Upper lobe of left lung (tissue), 6 donors: ENCODE measurements around the gene DCAF6. TPM values are rescaled to one million over a fixed set of nuclear protein-coding genes. Genes with fewer than 3 reads are reported as not detected.
A peak's percentile ranks its signal among the peaks of the same experiment; 100 is the strongest.
"Not testable (repeated sequence)": the region's sequence is repeated elsewhere in the genome, so short reads cannot be mapped to it uniquely, and the experiment has no call there.

Experiments
- ATAC-seq, 2 donors: fragments of 200-7000 bp; cut with Tn5 transposase; one replicate each; pipeline ENCODE4 v1.9.1; 2022; ENCODE audit warnings: mild to moderate bottlenecking in 2 of 2, moderate library complexity in 2 of 2; ENCODE audit not compliant: low FRiP score in 2 of 2
- DNase-seq, 2 donors: peaks; one replicate each; pipeline ENCODE4 v3.0.0-alpha.2; 2019 to 2020
- H3K27ac ChIP-seq, 4 donors: fragments of 200-600 bp; sonication (generic); one replicate each; pipeline ENCODE4 v1.5.1; 2016 to 2019
- H3K27me3 ChIP-seq, 4 donors: fragments of 200-600 bp; sonication (generic); one replicate each; pipeline ENCODE4 v1.5.1; 2017 to 2019
- H3K36me3 ChIP-seq, 4 donors: fragments of 200-600 bp; sonication (generic); one replicate each; pipeline ENCODE4 v1.5.1; 2016 to 2019
- H3K4me1 ChIP-seq, 4 donors: fragments of 200-600 bp; sonication (generic); one replicate each; pipeline ENCODE4 v1.5.1; 2018 to 2019
- H3K4me3 ChIP-seq, 4 donors: fragments of 200-600 bp; sonication (generic); one replicate each; pipeline ENCODE4 v1.5.1; 2017 to 2019; ENCODE audit warnings: mild to moderate bottlenecking in 2 of 4, moderate library complexity in 1 of 4
- H3K9me3 ChIP-seq, 4 donors: fragments of 200-600 bp; sonication (generic); one replicate each; pipeline ENCODE4 v1.5.1; 2018 to 2019
- CTCF ChIP-seq, 6 experiments: fragments of 450-650 bp in 4 of 6; fragments of 200-600 bp in 2 of 6; sonication (generic) in 2 of 6; IDR thresholded peaks; one replicate each; pipeline ENCODE4 v1.5.1; 2016 to 2019; ENCODE audit warnings: antibody characterized with exemption in 6 of 6
- EP300 ChIP-seq, 4 donors: sonication (generic); formaldehyde crosslinking; IDR thresholded peaks; one replicate each; pipeline ENCODE4 v1.5.1; 2017; ENCODE audit warnings: antibody characterized with exemption in 4 of 4, control low read depth in 2 of 4
- POLR2A ChIP-seq, 4 donors: fragments of 450-650 bp; IDR thresholded peaks; one replicate each; pipeline ENCODE4 v1.5.1; 2016 to 2017; ENCODE audit warnings: antibody characterized with exemption in 4 of 4, mild to moderate bottlenecking in 2 of 4
- POLR2AphosphoS5 ChIP-seq, 2 donors: sonication (generic); formaldehyde crosslinking; IDR thresholded peaks; one replicate each; pipeline ENCODE4 v1.5.1; 2017; ENCODE audit warnings: antibody characterized with exemption in 2 of 2
- WGBS, 2 donors: methylation state at CpG; one replicate each; pipeline ENCODE4 v1.1.5; 2017 to 2018; 5-methylcytosine and 5-hydroxymethylcytosine counted together
- total RNA-seq, 6 donors: library from RNA; depleted of rRNA in 4 of 6; stranded (reverse); fragments of >200 nt in 4 of 6; gene quantifications; one replicate each; pipeline versions ENCODE4 v1.1.0 to v1.2.1, GENCODE V29; 2016 to 2021
- donor health status: DM: no; HTN: no; CAD: no; lungs with moderate emphysema.
- donor health status: DM: no; HTN: yes; CAD: no; lungs with severe emphysema.

The DCAF6 gene
- total RNA-seq, 6 donors from 2014 or later: 37.5 to 110 (median 55.5) TPM

DNA sequence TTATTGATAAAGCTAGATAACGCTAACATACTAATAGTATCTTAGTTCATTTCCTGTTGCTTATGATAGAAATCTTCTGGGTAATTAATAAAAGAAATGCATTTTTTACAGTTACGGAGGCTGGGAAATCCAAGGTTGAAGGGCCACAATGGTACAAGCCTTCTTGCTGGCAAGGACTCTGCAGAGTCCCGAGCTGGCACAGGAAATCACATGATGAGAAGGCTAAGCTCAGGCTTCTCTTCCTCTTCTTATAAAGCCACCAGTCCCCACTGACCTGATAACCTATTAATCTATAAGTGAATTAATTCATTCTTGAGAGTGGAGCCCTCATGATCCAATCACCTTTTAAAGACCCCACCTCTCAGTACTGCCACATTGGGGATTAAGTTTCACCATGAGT lies 117.6 kb downstream of the DCAF6 start:
- peak in 1 of 2 donors; percentile 56 for ATAC-seq
- H3K4me1 ChIP-seq: peaks cover 0 to 4% (median 0%) of the 10 kb centered on the region in 4 donors
- no peak overlapping the region for H3K4me3 ChIP-seq
- no peak for TF ChIP-seq POLR2AphosphoS5 (IDR thresholded peaks at IDR 0.05)
- TF ChIP-seq POLR2A (IDR thresholded peaks at IDR 0.05): no peak
- no peak for TF ChIP-seq EP300 (IDR thresholded peaks at IDR 0.05)
- no peak for TF ChIP-seq CTCF (IDR thresholded peaks at IDR 0.05)
- WGBS, 2 donors: 62 to 67% methylated on average over 3 of the region's 3 CpGs
- H3K27ac ChIP-seq: no peak overlapping the region
- H3K27me3 ChIP-seq: no peaks in the 10 kb centered on the region
- H3K36me3 ChIP-seq: peaks cover 0 to 3% (median 0%) of the 10 kb centered on the region in 4 donors
- DNase-seq: no peak
- H3K9me3 ChIP-seq: no peaks in the 10 kb centered on the region

DNA sequence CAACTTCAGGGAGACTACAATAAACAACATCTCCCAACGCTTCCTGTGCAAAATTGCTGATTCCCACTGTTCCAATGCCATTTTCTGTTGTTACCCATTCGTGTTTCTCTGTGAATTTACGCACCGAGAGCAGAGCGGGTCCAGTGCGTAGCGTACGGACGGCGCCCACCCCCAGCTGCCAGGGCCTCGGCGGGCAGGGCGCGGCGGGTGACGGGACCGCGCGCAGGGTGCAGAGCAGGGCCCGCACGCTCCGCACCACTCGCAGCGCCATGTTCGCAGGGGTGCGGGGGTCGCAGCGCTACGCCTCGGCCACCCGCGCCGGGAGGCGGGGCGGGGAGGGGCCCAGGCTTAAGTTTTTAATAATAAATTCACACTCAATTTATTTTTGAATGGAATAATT lies 119.7 kb downstream of the DCAF6 start:
- H3K27me3 ChIP-seq, H3K4me3 ChIP-seq, H3K4me1 ChIP-seq, H3K9me3 ChIP-seq, H3K27ac ChIP-seq, H3K36me3 ChIP-seq: not testable (repeated sequence)
- WGBS, 2 donors: 63 to 82% methylated on average over 5 to 34 of the region's 35 CpGs
- ATAC-seq: peak; percentile 38 to 62
- DNase-seq: peak in 1 of 2 donors; percentile 52

DNA sequence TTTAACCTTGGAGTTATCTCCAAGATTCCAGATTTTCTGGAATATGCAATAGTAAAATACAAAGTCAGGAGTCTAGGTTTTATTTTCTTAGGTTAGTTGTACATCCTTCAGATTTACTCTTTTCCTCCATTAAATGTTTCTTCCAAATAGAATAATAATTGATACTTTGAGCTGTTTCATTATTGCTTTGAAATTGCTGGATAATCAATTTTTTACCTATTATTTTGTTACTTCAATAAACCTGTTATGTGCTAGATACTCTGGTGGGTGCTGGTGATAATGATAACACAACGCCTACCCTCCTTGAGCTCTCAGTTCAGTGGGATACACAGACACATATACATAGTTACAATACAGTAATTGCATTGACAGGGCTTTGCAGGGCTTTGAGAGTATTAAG lies 120.9 kb downstream of the DCAF6 start:
- 94 to 98% methylated on average over 1 of the region's 1 CpG for WGBS, 2 donors
- ATAC-seq (no peak), DNase-seq (no peak)

DNA sequence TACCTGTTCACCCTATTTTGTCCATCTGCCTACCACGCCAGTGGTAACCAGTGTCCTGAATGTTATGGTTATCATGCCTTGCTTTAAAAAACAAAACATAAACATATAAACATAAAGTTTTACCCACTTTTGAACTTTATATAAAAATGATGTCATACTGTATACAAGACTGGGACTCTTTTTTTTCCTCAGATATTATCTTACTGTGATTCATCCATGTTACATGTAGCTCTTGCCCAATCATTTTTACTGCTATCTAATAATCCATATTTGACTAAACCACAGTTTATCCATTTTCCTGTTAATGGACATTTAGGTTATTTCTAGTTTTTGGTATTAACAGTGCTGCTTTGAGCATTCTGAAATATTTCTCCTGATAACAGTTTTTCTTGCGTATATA lies 121.4 kb downstream of the DCAF6 start:
- Histone ChIP-seq H3K27me3 (no peaks in the 10 kb centered on the region), H3K9me3 (no peaks in the 10 kb centered on the region), H3K36me3 (peaks cover 0 to 6% (median 0%) of the 10 kb centered on the region in 4 donors), H3K4me3 (no peak overlapping the region), H3K4me1 (peaks cover 0 to 4% (median 0%) of the 10 kb centered on the region in 4 donors), H3K27ac (no peak overlapping the region)
- no peak for ATAC-seq
- DNase-seq: no peak
- TF ChIP-seq POLR2AphosphoS5 (IDR thresholded peaks at IDR 0.05) (no peak), EP300 (IDR thresholded peaks at IDR 0.05) (no peak), CTCF (IDR thresholded peaks at IDR 0.05) (no peak), POLR2A (IDR thresholded peaks at IDR 0.05) (no peak)
- 98 to 100% methylated on average over 2 of the region's 2 CpGs for WGBS, 2 donors

More for the DNA sequence above, 120.9 kb downstream of the DCAF6 start:
- Histone ChIP-seq H3K4me1 (peaks cover 0 to 4% (median 0%) of the 10 kb centered on the region in 4 donors), H3K4me3 (no peak overlapping the region), H3K9me3 (no peaks in the 10 kb centered on the region), H3K36me3 (peaks cover 0 to 6% (median 0%) of the 10 kb centered on the region in 4 donors), H3K27me3 (no peaks in the 10 kb centered on the region), H3K27ac (no peak overlapping the region)
- TF ChIP-seq POLR2AphosphoS5 (IDR thresholded peaks at IDR 0.05) (no peak), EP300 (IDR thresholded peaks at IDR 0.05) (no peak), POLR2A (IDR thresholded peaks at IDR 0.05) (no peak), CTCF (IDR thresholded peaks at IDR 0.05) (no peak)

DNA sequence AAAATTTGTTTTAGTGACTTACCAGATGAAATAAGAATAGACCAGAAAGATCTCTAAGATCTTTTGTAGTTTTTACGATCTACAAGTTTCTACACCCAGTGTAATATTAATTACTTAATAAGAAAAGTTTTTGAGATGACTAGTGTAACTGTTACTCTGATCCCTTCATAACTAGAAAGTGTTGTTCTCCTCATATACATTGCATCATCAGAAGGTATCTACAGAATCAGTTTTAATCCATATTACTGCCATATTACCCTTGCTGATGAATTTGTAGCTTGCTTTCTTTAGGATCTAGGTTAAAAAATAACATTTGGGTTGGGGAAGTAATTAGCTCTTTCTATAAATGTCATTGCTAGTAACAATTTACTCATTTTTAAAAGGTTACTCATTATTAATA lies 127.7 kb downstream of the DCAF6 start:
- DNase-seq: no peak
- 95 to 98% methylated on average over 1 of the region's 1 CpG for WGBS, 2 donors
- no peak for ATAC-seq
- H3K36me3 ChIP-seq: peaks cover 4 to 62% (median 33%) of the 10 kb centered on the region in 4 donors
- no peak overlapping the region for H3K4me3 ChIP-seq
- H3K27me3 ChIP-seq: no peaks in the 10 kb centered on the region
- H3K9me3 ChIP-seq: no peaks in the 10 kb centered on the region
- no peak overlapping the region for H3K27ac ChIP-seq
- TF ChIP-seq CTCF (IDR thresholded peaks at IDR 0.05): no peak
- TF ChIP-seq POLR2A (IDR thresholded peaks at IDR 0.05): no peak
- TF ChIP-seq EP300 (IDR thresholded peaks at IDR 0.05): no peak
- no peak for TF ChIP-seq POLR2AphosphoS5 (IDR thresholded peaks at IDR 0.05)
- no peaks in the 10 kb centered on the region for H3K4me1 ChIP-seq
